WTC11 (cell line): ENCODE data around the gene TIGIT.

Experiments used
- CBFB ChIP-seq: sonication (generic); formaldehyde crosslinking; IDR thresholded peaks from 2 replicates; pipeline ENCODE4 v1.8.1; 2022; ENCODE audit warnings: mild to moderate bottlenecking, low read depth, missing genetic modification reagents
- CREM ChIP-seq: sonication (generic); formaldehyde crosslinking; IDR thresholded peaks from 2 replicates; pipeline ENCODE4 v1.8.1; 2022; ENCODE audit warnings: mild to moderate bottlenecking, missing genetic modification reagents, moderate library complexity
- ETV6 ChIP-seq: sonication (generic); formaldehyde crosslinking; IDR thresholded peaks from 2 replicates; pipeline ENCODE4 v1.8.1; 2022; ENCODE audit warnings: mild to moderate bottlenecking, missing genetic modification reagents
- MXD4 ChIP-seq: fragments of 250-450 bp; sonication (Bioruptor Pico); IDR thresholded peaks from 2 replicates; pipeline ENCODE4 v1.8.0; 2021; ENCODE audit warnings: mild to moderate bottlenecking, moderate library complexity, borderline replicate concordance
- ZNF138 ChIP-seq: sonication (generic); formaldehyde crosslinking; conservative IDR thresholded peaks from 2 replicates; pipeline ENCODE4 v1.8.1; 2022; ENCODE audit warnings: mild to moderate bottlenecking, moderate library complexity, missing genetic modification reagents
- ZNF263 ChIP-seq: sonication (generic); formaldehyde crosslinking; IDR thresholded peaks from 2 replicates; pipeline ENCODE4 v1.8.1; 2022; ENCODE audit warnings: low read depth, mild to moderate bottlenecking, moderate library complexity, missing genetic modification reagents
- ZNF423 ChIP-seq: fragments of 250-450 bp; sonication (Bioruptor Pico); IDR thresholded peaks from 2 replicates; pipeline ENCODE4 v2.1.2; 2022; ENCODE audit warnings: mild to moderate bottlenecking, moderate library complexity
- TF ChIP-seq, protein P1 (sequence below): fragments of 250-450 bp; sonication (Bioruptor Pico); IDR thresholded peaks from 2 replicates; pipeline ENCODE4 v1.9.0; 2021; ENCODE audit warnings: mild to moderate bottlenecking
- TF ChIP-seq, protein P2 (sequence below): sonication (generic); formaldehyde crosslinking; IDR thresholded peaks from 2 replicates; pipeline ENCODE4 v1.8.0; 2023; ENCODE audit warnings: missing genetic modification reagents
- TF ChIP-seq, protein P3 (sequence below): sonication (generic); formaldehyde crosslinking; IDR thresholded peaks from 2 replicates; pipeline ENCODE4 v1.8.1; 2022; ENCODE audit warnings: low read depth, mild to moderate bottlenecking, moderate library complexity, missing genetic modification reagents, borderline replicate concordance
- TF ChIP-seq, protein P4 (sequence below): fragments of 200-600 bp; IDR thresholded peaks from 2 replicates; pipeline ENCODE4 v1.8.0; 2022; ENCODE audit warnings: antibody characterized with exemption

- TF ChIP-seq ZNF138 (CRISPR knock-in tag) (no peak), ZNF423 (CRISPR knock-in tag) (no peak), MXD4 (no peak), ZNF263 (CRISPR knock-in tag) (no peak), CREM (CRISPR knock-in tag) (no peak), CBFB (CRISPR knock-in tag) (no peak), ETV6 (CRISPR knock-in tag) (no peak)
- TF ChIP-seq, protein P1, sequence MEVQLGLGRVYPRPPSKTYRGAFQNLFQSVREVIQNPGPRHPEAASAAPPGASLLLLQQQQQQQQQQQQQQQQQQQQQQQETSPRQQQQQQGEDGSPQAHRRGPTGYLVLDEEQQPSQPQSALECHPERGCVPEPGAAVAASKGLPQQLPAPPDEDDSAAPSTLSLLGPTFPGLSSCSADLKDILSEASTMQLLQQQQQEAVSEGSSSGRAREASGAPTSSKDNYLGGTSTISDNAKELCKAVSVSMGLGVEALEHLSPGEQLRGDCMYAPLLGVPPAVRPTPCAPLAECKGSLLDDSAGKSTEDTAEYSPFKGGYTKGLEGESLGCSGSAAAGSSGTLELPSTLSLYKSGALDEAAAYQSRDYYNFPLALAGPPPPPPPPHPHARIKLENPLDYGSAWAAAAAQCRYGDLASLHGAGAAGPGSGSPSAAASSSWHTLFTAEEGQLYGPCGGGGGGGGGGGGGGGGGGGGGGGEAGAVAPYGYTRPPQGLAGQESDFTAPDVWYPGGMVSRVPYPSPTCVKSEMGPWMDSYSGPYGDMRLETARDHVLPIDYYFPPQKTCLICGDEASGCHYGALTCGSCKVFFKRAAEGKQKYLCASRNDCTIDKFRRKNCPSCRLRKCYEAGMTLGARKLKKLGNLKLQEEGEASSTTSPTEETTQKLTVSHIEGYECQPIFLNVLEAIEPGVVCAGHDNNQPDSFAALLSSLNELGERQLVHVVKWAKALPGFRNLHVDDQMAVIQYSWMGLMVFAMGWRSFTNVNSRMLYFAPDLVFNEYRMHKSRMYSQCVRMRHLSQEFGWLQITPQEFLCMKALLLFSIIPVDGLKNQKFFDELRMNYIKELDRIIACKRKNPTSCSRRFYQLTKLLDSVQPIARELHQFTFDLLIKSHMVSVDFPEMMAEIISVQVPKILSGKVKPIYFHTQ: no peak
- TF ChIP-seq, protein P2, sequence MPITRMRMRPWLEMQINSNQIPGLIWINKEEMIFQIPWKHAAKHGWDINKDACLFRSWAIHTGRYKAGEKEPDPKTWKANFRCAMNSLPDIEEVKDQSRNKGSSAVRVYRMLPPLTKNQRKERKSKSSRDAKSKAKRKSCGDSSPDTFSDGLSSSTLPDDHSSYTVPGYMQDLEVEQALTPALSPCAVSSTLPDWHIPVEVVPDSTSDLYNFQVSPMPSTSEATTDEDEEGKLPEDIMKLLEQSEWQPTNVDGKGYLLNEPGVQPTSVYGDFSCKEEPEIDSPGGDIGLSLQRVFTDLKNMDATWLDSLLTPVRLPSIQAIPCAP: no peak
- TF ChIP-seq, protein P3, sequence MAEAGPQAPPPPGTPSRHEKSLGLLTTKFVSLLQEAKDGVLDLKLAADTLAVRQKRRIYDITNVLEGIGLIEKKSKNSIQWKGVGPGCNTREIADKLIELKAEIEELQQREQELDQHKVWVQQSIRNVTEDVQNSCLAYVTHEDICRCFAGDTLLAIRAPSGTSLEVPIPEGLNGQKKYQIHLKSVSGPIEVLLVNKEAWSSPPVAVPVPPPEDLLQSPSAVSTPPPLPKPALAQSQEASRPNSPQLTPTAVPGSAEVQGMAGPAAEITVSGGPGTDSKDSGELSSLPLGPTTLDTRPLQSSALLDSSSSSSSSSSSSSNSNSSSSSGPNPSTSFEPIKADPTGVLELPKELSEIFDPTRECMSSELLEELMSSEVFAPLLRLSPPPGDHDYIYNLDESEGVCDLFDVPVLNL: no peak
- TF ChIP-seq, protein P4, sequence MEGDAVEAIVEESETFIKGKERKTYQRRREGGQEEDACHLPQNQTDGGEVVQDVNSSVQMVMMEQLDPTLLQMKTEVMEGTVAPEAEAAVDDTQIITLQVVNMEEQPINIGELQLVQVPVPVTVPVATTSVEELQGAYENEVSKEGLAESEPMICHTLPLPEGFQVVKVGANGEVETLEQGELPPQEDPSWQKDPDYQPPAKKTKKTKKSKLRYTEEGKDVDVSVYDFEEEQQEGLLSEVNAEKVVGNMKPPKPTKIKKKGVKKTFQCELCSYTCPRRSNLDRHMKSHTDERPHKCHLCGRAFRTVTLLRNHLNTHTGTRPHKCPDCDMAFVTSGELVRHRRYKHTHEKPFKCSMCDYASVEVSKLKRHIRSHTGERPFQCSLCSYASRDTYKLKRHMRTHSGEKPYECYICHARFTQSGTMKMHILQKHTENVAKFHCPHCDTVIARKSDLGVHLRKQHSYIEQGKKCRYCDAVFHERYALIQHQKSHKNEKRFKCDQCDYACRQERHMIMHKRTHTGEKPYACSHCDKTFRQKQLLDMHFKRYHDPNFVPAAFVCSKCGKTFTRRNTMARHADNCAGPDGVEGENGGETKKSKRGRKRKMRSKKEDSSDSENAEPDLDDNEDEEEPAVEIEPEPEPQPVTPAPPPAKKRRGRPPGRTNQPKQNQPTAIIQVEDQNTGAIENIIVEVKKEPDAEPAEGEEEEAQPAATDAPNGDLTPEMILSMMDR: no peak
These were observed 37.9 kb downstream of the TIGIT start for GRCh38 chr3:114331710-114332109.
